HepG2 (cell line): ENCODE data around the gene TCEANC2. TPM values are rescaled to one million over a fixed set of nuclear protein-coding genes. Genes with fewer than 3 reads are reported as not detected.

ENCODE experiments used
- ARID5B ChIP-seq: IDR thresholded peaks from 2 replicates; pipeline ENCODE4 v1.4.0; 2020; ENCODE audit warnings: mild to moderate bottlenecking, missing genetic modification reagents
- ATF5 ChIP-seq: sonication (generic); formaldehyde crosslinking; IDR thresholded peaks from 2 replicates; pipeline ENCODE4 v1.4.0; 2020; ENCODE audit warnings: mild to moderate bottlenecking, low read depth, missing genetic modification reagents
- HNF4A ChIP-seq: sonication (generic); formaldehyde crosslinking; IDR thresholded peaks from 2 replicates; pipeline ENCODE4 v1.4.0; 2020; ENCODE audit warnings: missing genetic modification reagents
- HOXA5 ChIP-seq: sonication (generic); formaldehyde crosslinking; IDR thresholded peaks from 2 replicates; pipeline ENCODE4 v1.4.0; 2020; ENCODE audit warnings: missing genetic modification reagents
- IRX3 ChIP-seq: sonication (generic); formaldehyde crosslinking; IDR thresholded peaks from 2 replicates; pipeline ENCODE4 v1.8.1; 2023; ENCODE audit warnings: mild to moderate bottlenecking, low read depth, missing genetic modification reagents, borderline replicate concordance
- MXI1 ChIP-seq: IDR thresholded peaks from 3 replicates; pipeline ENCODE4 v1.6.1; 2012; ENCODE audit warnings: low read depth, low read length, inconsistent platforms, borderline replicate concordance
- PHF21A ChIP-seq: sonication (generic); formaldehyde crosslinking; IDR thresholded peaks from 2 replicates; pipeline ENCODE4 v1.5.0; 2020; ENCODE audit warnings: mild to moderate bottlenecking, missing genetic modification reagents
- PHF5A ChIP-seq: IDR thresholded peaks from one replicate; pipeline ENCODE4 v1.6.1; 2018; ENCODE audit warnings: low read depth, missing genetic modification reagents; ENCODE audit not compliant: unreplicated experiment
- PTBP1 ChIP-seq: fragments of 200-400 bp; formaldehyde crosslinking; IDR thresholded peaks from 2 replicates; pipeline ENCODE4 v1.6.1; 2018; ENCODE audit warnings: low read length, low read depth; ENCODE audit not compliant: poor library complexity, severe bottlenecking
- SAFB2 ChIP-seq: sonication (generic); formaldehyde crosslinking; IDR thresholded peaks from 2 replicates; pipeline ENCODE4 v1.5.1; 2020; ENCODE audit warnings: missing genetic modification reagents, low read depth, mild to moderate bottlenecking, borderline replicate concordance
- TCF7 ChIP-seq: sonication (generic); IDR thresholded peaks from 2 replicates; pipeline ENCODE4 v1.6.1; 2016; ENCODE audit warnings: antibody characterized with exemption, low read depth
- TFDP2 ChIP-seq: sonication (generic); formaldehyde crosslinking; IDR thresholded peaks from 2 replicates; pipeline ENCODE4 v1.4.0; 2020; ENCODE audit warnings: missing genetic modification reagents
- USF2 ChIP-seq, 2 experiments: sonication (generic) in 1 of 2; formaldehyde crosslinking in 1 of 2; IDR thresholded peaks; 2 replicates each; pipeline versions ENCODE4 v1.5.1 to v1.6.1; 2011 to 2020; ENCODE audit warnings: borderline replicate concordance in 1 of 2, low read depth in 1 of 2, low read length in 1 of 2, mild to moderate bottlenecking in 1 of 2, missing genetic modification reagents in 1 of 2, moderate library complexity in 1 of 2
- ZFX ChIP-seq: sonication (generic); formaldehyde crosslinking; IDR thresholded peaks from 2 replicates; pipeline ENCODE4 v1.4.0; 2020; ENCODE audit warnings: mild to moderate bottlenecking, low read depth, missing genetic modification reagents, moderate library complexity
- ZNF260 ChIP-seq: sonication (generic); formaldehyde crosslinking; IDR thresholded peaks from 2 replicates; pipeline ENCODE4 v1.4.0; 2020; ENCODE audit warnings: missing genetic modification reagents, low read depth, mild to moderate bottlenecking, borderline replicate concordance
- ZNF451 ChIP-seq: sonication (generic); formaldehyde crosslinking; IDR thresholded peaks from 2 replicates; pipeline ENCODE4 v1.5.0; 2020; ENCODE audit warnings: mild to moderate bottlenecking, missing genetic modification reagents
- ZNF660 ChIP-seq: sonication (generic); formaldehyde crosslinking; IDR thresholded peaks from 2 replicates; pipeline ENCODE4 v1.5.1; 2020; ENCODE audit warnings: mild to moderate bottlenecking, low read depth, missing genetic modification reagents, borderline replicate concordance
- polyA plus RNA-seq, 8 experiments: library from polyadenylated mRNA; depleted of rRNA in 3 of 8; stranded (reverse) in 7 of 8; unstranded in 1 of 8; fragments of >200 nt; fragmentation: Illumina TruSeq in 4 of 8; extraction: Trizol in 4 of 8; gene quantifications; 2 replicates each; pipeline versions ENCODE4 v1.2.1 to v1.2.3, GENCODE V29; 2011 to 2016; ENCODE audit warnings: low read depth in 4 of 8, missing spikeins in 1 of 8, mixed read lengths in 1 of 8; ENCODE audit not compliant: insufficient read depth in 1 of 8
- total RNA-seq, 5 experiments: library from RNA; depleted of rRNA; stranded (reverse); fragments of >200 nt; fragmentation: Illumina TruSeq; extraction: Trizol; gene quantifications; 2 replicates each; pipeline ENCODE4 v1.2.3, GENCODE V29; 2016; ENCODE audit warnings: low read depth in 1 of 5
- TF ChIP-seq, protein P1 (sequence below): sonication (generic); formaldehyde crosslinking; IDR thresholded peaks from 2 replicates; pipeline ENCODE4 v1.9.0; 2021; ENCODE audit warnings: missing genetic modification reagents, mild to moderate bottlenecking, borderline replicate concordance

Gene TCEANC2
- total and polyA plus RNA-seq, 2 of the 13 experiments (the other 11 are each of a cell fraction or from before 2014, with no cell fraction given) = 3.8 to 5.0 TPM

DNA sequence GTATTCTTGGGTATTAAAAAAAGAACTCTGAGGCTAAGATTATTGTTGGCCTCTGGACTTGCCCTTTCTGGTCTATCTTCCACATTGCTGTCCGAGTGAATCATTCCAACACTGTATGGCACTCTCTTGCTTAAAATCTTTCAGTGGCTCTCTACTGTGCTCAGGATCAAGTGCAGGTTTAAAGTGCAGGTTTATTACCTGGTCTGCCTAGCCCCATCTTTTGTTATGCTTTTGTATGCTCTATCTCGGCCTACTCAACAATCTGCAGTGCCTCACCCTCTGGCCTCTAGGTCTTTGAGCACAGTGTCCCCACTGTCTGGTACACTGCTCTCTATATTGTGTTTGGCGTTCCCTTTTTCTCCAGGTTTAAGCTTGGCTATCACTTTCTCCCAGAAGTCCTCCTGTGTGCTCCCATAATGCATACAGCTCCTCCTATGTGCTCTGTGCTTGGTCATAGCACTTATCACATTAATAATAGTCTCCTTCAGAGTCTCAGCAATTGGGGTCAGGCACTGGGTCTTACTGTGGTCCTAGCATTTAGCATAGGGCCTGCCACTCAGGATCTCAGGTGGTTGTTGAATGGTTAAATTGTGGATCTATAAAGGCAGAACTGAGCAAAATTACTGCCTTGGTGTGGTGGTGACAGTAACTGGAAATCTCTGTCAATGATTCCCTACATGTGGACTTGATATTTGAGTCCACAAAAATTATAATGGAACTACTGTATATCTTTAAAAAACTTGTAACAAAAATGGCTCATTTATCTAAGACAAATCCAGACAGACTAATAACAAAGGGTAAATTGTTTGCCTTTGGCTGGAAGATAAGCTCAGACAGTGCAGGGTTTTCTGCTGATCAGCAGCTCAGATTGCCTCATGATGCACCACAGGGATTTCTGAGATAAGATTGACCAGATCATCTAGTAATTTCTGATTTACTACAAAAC is 24.8 kb upstream of the TCEANC2 start (continued):
- no peak for TF ChIP-seq TCF7
- TF ChIP-seq SAFB2 (CRISPR knock-in tag) = no peak
- no peak for TF ChIP-seq PHF5A (CRISPR knock-in tag)
- TF ChIP-seq ZNF451 (CRISPR knock-in tag) = no peak
- no peak for TF ChIP-seq PTBP1
- no peak for TF ChIP-seq IRX3 (CRISPR knock-in tag)
- TF ChIP-seq ARID5B (CRISPR knock-in tag) = 0 out of 2 replicates have a peak, but pooled peaks have one; percentile 5
- TF ChIP-seq ZNF660 (CRISPR knock-in tag) = no peak
- no peak for TF ChIP-seq TFDP2 (CRISPR knock-in tag)
- TF ChIP-seq MXI1 = no peak
- peak; percentile 47 for TF ChIP-seq ZFX
- TF ChIP-seq ZNF260 = no peak
- no peak for TF ChIP-seq ATF5
- peak; percentile 23; the same call in 1 of the 2 replicates for TF ChIP-seq PHF21A
- TF ChIP-seq, protein P1, sequence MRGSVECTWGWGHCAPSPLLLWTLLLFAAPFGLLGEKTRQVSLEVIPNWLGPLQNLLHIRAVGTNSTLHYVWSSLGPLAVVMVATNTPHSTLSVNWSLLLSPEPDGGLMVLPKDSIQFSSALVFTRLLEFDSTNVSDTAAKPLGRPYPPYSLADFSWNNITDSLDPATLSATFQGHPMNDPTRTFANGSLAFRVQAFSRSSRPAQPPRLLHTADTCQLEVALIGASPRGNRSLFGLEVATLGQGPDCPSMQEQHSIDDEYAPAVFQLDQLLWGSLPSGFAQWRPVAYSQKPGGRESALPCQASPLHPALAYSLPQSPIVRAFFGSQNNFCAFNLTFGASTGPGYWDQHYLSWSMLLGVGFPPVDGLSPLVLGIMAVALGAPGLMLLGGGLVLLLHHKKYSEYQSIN (CRISPR knock-in tag) = no peak
- no peak for TF ChIP-seq HOXA5 (CRISPR knock-in tag)
- peak; percentile 6; the same call in 1 of the 2 replicates for TF ChIP-seq HNF4A (CRISPR knock-in tag)
- no peak for TF ChIP-seq USF2 (IDR thresholded peaks at IDR 0.05; ENCODE audit: low read depth, low read length)
- TF ChIP-seq USF2 (CRISPR knock-in tag; IDR thresholded peaks at IDR 0.05; ENCODE audit: borderline replicate concordance) = no peak
